ENCODE results near the gene DNM3. TPM values are rescaled to one million over a fixed set of nuclear protein-coding genes. Genes with fewer than 3 reads are reported as not detected.

DNM3 gene
- total and polyA plus RNA-seq, 12 donors: 7.2 to 78.6 (median 18.4) TPM

GRCh38 chr1:172266528-172267174, 425.4 kb downstream of the DNM3 start:
- DNase-seq: no peak
- H3K9me3 ChIP-seq (replicated peaks in 1 of 3): no peaks in the 10 kb centered on the region
- H3K36me3 ChIP-seq (replicated peaks in 1 of 2): no peaks in the 10 kb centered on the region
- no peaks in the 10 kb centered on the region for H3K27me3 ChIP-seq
- intact Hi-C loops (cut with DNase I): no loop called here
- 89 to 100% (median 93%) methylated on average over 1 of the region's 1 CpG for WGBS, 4 donors
- no peaks in the 10 kb centered on the region for H3K4me1 ChIP-seq (replicated peaks in 1 of 2)
- TF ChIP-seq POLR2A (IDR thresholded peaks at IDR 0.05): no peak
- TF ChIP-seq, protein P1, sequence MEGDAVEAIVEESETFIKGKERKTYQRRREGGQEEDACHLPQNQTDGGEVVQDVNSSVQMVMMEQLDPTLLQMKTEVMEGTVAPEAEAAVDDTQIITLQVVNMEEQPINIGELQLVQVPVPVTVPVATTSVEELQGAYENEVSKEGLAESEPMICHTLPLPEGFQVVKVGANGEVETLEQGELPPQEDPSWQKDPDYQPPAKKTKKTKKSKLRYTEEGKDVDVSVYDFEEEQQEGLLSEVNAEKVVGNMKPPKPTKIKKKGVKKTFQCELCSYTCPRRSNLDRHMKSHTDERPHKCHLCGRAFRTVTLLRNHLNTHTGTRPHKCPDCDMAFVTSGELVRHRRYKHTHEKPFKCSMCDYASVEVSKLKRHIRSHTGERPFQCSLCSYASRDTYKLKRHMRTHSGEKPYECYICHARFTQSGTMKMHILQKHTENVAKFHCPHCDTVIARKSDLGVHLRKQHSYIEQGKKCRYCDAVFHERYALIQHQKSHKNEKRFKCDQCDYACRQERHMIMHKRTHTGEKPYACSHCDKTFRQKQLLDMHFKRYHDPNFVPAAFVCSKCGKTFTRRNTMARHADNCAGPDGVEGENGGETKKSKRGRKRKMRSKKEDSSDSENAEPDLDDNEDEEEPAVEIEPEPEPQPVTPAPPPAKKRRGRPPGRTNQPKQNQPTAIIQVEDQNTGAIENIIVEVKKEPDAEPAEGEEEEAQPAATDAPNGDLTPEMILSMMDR (IDR thresholded peaks at IDR 0.05): no peak
- no peak overlapping the region for H3K27ac ChIP-seq
- no peak overlapping the region for H3K4me3 ChIP-seq

GRCh38 chr1:172268237-172268636, 426.9 kb downstream of the DNM3 start:
- Histone ChIP-seq H3K9me3 (replicated peaks in 1 of 3) (no peaks in the 10 kb centered on the region), H3K4me1 (replicated peaks in 1 of 2) (no peaks in the 10 kb centered on the region), H3K27ac (no peak overlapping the region), H3K36me3 (replicated peaks in 1 of 2) (no peaks in the 10 kb centered on the region), H3K4me3 (no peak overlapping the region), H3K27me3 (no peaks in the 10 kb centered on the region)
- intact Hi-C loops (cut with DNase I): no loop called here
- TF ChIP-seq POLR2A (IDR thresholded peaks at IDR 0.05): no peak
- TF ChIP-seq, protein P1 (IDR thresholded peaks at IDR 0.05): no peak
- 93 to 96% (median 94%) methylated on average over 3 of the region's 3 CpGs for WGBS, 4 donors
- no peak for DNase-seq

GRCh38 chr1:172269084-172269483, 427.8 kb downstream of the DNM3 start:
- Histone ChIP-seq H3K9me3 (replicated peaks in 1 of 3) (no peaks in the 10 kb centered on the region), H3K4me3 (no peak overlapping the region), H3K27ac (no peak overlapping the region), H3K36me3 (replicated peaks in 1 of 2) (no peaks in the 10 kb centered on the region), H3K27me3 (no peaks in the 10 kb centered on the region), H3K4me1 (replicated peaks in 1 of 2) (no peaks in the 10 kb centered on the region)
- intact Hi-C loops (cut with DNase I): no loop called here
- no peak for DNase-seq
- TF ChIP-seq, protein P1 (IDR thresholded peaks at IDR 0.05): no peak
- TF ChIP-seq POLR2A (IDR thresholded peaks at IDR 0.05): no peak
- 76 to 83% (median 79%) methylated on average over 5 of the region's 5 CpGs for WGBS, 4 donors

DNA sequence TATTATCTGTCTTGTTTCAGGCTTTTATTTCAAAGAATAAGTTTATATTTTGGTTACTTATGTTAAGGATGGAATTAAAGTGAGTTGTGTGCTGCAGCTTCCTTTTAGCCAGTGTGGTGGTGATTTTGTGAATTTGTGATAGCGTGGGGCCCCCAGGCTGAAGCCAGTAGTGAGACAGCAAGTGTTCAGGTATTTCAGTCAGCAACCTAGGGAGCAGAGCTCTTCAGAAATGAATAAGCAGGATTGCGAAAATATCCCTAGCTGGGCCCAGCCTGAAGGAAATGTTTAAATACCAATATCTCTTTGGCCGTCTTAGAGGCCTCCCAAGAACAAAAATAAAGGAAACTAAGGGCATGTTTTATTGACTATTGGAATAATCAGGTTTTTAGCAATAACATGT, 428.3 kb downstream of the DNM3 start:
- no peak overlapping the region for H3K4me3 ChIP-seq
- H3K9me3 ChIP-seq (replicated peaks in 1 of 3): no peaks in the 10 kb centered on the region
- intact Hi-C loops (cut with DNase I): no loop called here

More for the DNA sequence above, 428.3 kb downstream of the DNM3 start:
- H3K27me3 ChIP-seq: no peaks in the 10 kb centered on the region
- no peak for TF ChIP-seq POLR2A (IDR thresholded peaks at IDR 0.05)
- TF ChIP-seq, protein P1 (IDR thresholded peaks at IDR 0.05): no peak
- no peaks in the 10 kb centered on the region for H3K36me3 ChIP-seq (replicated peaks in 1 of 2)
- WGBS, 4 donors: 80 to 95% (median 87%) methylated on average over 3 of the region's 3 CpGs
- no peaks in the 10 kb centered on the region for H3K4me1 ChIP-seq (replicated peaks in 1 of 2)
- DNase-seq: no peak
- no peak overlapping the region for H3K27ac ChIP-seq

All from adrenal gland (tissue), 12 donors.